Stimulated activated CD4-positive, alpha-beta T cell treated with anti-CD3 and anti-CD28 coated beads, Interleukin-1b, Interleukin-23, amount 100 ng/mL, for 4 hours (primary cell): ENCODE results near the gene ZNF619.
"Not testable (repeated sequence)": the region's sequence is repeated elsewhere in the genome, so short reads cannot be mapped to it uniquely, and the experiment has no call there.

ENCODE experiments used
- DNase-seq, 2 donors: peaks; one replicate each; pipeline ENCODE4 v3.0.0-alpha.2; 2020; ENCODE audit warnings: low read depth in 2 of 2

ZNF619 gene

DNA sequence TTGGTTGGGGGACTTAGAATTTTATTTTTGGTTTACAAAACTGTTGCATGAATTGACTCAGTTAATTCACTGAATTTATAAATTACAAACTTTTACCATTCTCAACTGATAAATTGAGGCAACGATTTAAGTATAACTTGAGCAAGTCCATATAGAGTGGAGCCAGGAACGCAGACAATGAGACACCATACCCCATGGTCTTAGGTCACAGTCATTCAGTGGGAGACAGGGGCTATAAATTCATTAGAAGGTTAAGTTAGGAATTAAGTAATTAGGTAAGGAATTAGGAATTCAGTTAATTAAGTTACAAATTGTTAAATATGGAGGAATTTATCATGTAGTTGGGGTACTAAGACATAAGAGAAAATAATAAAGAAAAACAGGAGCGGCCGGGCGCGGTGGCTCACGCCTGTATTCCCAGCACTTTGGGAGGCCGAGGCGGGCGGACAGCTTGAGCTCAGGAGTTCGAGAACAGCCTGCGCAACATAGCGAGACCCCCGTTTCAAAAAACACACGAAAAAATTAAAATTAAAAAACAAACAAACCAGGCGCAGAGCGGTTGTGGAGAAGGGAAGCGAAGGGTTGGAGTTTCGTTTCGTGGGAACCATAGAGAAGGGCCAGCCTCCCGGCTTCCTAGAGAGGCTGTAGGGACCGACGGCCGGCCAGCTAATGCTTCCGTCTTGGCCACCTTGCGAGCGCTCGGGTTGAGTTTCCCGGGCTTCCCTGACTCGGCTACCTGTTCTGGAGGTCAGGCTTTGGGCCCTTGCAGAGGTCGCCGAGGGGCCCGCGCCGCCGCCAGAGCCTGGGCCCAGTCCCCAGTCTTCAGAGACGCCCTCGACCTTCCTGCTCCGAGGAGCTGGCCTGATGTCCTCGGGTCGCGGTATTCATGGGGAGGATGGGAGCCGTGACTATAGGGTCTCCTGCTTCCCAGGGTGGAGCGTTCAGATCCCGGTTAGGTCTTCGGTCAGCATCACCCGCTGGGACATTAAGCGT is at the start of gene ZNF619:
Gene ZNF619 (plus strand): TSS at position 645 of the 993 bp plus-strand sequence. CDS start 858 bp downstream, outside the sequence.
- DNase-seq = peak; percentile 34 to 44

DNA sequence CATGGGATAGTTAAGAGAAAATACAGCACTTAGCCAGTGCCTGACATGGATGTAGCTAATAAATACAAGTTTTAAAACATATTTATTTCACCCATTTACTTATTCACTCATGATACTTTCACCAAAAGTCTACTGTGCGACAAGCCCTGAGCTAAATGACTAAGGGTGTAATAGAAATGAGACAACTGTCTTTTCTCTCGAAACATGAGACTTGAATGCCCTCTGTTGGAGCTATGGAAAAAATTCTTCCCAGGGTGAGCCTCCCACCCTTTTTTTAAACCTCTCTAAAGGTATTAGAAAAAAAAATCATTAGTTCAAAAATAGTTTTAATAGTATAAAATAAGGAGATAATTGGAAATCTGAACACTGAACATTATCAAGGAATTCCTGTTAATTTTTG is 44.1 kb upstream of the ZNF619 start:
- no peak for DNase-seq

DNA sequence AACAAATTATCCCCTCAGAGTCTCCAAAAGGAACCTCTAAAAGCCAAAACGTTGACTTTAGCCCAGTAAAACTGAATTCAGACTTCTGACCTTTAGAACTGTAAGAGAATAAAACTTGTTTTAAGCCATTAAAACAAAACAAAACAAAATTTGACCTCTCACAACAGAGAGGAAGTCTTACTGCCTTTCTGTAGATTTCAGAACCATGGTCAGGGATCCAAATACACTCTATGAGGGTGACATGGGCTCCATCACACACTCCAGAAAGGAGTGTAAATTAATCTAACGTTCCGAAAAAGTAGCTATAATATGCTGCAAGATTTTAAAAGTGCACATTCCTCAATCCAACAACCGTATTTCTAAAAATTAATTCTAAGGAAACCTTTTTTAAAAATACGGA is 39.0 kb upstream of the ZNF619 start:
- DNase-seq = no peak

DNA sequence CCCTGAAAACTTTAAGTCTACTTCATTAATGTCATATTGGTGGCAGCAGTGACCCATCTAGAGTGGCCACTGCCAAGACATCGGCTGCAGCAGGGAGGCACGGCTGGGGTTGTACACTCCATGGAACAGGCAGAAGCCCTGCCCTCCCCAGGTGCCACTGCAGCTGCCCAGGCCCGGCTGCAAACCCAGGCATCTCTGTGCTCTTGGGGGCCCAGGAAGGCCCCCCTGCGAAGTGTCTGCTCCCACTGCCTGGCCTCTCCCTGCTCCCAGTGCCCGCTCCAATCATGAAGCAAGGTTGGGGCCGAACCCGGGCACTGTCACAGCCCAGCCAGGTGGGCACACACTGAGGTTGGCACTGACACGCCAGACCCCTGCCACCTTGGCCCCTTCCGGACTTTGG is 31.9 kb upstream of the ZNF619 start:
- no peak for DNase-seq

GRCh38 chr3:40445880-40446279 is 31.0 kb upstream of the ZNF619 start:
- DNase-seq = no peak

DNA sequence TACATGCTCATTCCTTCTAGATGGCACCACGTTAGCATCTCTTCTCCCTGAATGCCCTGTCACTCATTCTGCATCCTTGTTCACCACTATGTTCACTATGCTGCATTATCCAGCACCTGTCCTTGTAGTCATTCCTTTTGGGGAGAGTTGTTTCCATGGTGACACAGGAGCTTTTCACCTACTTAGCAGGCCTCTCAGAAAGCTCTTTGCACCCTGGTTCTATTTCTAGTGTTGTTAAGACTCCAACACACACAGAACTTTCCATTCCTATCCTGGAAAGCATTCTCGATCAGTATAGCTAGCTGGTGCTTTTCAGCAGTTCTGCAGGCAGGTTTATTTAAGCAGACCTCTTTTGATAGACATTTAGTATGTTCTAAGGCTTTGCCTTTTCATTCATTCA is 26.5 kb upstream of the ZNF619 start:
- DNase-seq = no peak

DNA sequence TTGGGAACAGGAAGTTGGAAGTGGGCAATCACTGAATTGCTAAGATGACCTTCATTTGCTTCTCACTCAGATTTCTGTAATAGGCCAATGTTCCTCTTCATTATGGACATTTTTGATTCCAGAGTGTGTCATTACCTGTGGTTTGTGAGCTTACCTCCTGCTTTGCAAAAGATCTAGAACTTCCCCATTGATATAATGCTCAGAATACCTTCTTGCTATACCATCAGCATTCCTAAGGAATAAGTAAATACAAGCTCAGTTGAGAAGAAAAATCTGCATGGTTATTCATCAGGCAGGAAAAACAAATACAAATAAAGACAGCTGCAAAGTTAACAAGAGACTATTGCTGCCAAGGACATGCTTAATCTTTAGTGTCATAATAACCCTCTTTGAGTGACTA is 25.4 kb upstream of the ZNF619 start:
- no peak for DNase-seq

DNA sequence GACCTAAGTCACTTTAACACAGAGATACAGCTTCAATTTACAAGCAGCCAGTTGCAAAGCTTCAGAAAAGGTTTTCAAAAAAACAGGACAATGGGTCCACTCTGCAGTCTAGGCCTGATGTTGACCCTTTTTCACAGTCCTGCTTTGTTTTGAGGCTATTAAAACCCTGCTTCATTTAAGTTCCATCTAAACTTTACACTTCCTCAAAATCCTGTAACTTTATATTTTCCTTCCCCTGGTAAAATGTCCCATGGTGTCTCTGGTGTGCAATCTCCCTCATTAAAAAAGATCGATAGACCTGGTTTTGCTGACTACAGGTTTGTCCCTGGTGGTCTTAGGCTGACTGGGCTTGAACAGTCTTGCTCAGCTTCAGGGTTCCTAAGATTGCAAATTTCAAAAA is 24.9 kb upstream of the ZNF619 start:
- no peak for DNase-seq

GRCh38 chr3:40452562-40452875 is 24.4 kb upstream of the ZNF619 start:
- DNase-seq = no peak

GRCh38 chr3:40452876-40453730 is 23.8 kb upstream of the ZNF619 start:
- peak; percentile 85 to 90 for DNase-seq

DNA sequence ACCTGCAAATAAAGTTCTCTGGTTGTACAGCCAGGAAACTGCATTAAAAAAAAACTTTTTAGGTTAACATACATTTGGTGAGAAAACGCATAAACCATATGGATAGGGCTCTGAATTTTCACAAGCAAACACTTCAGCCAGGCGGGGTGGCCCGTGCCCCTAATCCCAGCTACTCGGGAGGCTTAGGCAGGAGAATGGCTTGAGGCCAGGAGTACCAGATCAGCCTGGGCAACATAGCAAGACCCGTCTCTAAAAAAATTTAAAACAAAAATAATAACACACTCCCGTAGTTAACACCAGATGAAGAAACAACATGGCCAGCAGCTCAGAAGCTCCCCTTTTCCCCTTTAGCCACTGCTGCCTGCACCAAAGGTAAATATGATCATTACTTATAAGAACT is 23.0 kb upstream of the ZNF619 start:
- DNase-seq = no peak

GRCh38 chr3:40455328-40455727 is 21.6 kb upstream of the ZNF619 start:
- no peak for DNase-seq

DNA sequence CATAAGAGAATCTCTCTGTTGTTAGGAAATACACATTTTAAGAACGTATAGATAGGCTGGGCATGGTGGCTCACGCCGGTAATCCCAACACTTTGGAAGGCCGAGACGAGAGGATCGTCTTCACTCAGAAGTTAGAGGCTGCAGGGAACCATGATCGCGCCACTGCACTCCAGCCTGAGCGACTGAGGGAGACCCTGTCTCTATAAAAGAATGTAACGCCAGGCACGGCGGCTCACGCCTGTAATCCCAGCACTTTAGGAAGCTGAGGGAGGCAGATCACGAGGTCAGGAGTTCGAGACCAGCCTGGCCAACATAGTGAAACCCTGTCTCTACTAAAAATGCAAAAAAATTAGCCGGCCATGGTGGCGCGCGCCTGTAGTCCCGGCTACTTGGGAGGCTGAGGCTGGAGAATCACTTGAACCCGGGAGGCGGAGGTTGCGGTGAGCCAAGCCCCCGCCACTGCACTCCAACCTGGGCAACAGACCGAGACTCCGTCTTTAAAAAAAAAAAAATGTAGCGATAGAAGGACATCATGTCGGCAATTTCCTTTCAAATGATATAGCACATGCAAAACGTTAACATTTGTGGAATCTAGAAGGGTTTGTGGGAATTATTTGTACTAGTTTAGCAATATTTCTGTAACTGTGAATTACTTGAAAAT is 20.5 kb upstream of the ZNF619 start:
- no peak for DNase-seq

DNA sequence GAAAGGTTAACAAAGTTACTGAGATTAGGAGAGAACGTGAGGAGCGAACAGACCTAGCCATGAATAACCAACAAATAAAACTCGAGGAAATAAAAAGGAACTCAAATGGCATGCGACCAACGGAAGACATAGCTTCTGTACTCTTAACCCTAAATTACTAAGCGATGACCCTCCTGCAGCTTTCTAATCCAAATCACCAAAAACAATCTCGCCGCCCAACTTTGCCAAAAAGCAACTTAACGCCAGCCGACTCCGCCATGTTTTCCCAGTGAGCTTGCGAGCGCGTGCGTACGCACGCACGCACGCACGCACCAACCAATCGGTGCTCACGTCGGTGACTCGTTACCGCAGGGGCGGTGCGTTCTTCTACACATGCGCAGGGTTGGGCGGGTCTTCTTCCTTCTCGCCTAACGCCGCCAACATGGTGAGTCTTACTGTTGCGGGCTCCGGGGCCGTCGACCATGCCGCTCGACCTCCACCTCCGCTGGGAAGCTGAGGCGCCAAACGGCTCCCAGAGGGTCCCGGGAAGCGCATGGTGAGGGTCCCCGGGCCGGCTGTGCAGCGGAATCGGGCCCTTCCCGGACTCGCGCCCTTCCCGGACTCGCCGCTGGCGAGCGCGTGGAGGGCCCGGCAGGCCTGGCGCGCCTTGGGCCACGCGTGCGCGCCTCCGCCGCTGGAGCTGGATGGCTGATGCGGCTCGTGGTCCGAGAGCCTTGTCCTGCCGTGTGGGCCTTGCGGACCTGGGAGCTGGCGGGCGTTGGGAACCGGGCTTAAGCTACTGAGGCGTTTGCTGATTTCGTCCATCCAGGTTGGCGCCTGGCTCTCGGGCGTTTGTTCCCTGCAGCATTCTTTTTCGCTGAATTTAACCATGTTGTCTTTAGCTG is 19.7 kb upstream of the ZNF619 start, which contains the start of gene RPL14:
Gene RPL14 (plus strand): TSS at position 400 of the 884 bp plus-strand sequence. CDS start 133 bp downstream, at position 533.
- DNase-seq = peak; percentile 88 to 90

- no peak for DNase-seq
Observed at GRCh38 chr3:40458473-40458872, 18.4 kb upstream of the ZNF619 start.

DNA sequence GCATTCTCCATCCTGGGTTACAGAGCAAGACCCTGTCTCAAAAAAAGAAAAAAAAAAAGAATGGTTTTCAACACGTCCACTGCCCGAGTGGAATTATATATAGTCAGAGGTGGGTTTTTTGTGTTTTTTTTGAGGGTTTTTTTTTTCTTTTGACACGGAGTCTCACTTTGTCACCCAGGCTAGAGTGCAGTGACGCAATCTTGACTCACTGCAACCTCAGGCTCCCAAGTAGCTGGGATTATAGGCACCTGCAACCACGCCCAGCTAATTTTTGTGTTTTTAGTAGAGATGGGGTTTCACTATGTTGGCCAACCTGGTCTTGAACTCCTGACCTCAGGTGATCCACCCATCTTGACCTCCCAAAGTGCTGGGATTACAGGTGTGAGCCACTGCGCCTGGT is 16.4 kb upstream of the ZNF619 start:
- DNase-seq = not testable (repeated sequence)

DNA sequence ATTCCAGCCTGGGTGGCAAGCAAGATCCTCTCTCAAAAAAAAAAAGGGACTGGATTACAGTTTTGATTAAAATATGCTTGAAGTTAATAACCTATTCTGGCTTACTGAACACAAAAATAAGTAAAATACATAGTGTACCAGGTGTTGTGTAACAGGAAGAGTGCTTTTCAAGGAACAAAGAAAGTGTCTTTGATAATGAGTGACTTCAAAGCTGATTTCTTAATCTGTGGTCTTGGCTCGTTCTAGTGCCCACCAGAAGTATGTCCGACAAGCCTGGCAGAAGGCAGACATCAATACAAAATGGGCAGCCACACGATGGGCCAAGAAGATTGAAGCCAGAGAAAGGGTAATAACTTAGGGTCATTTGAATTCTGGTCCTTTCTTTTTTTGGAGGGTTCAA is 15.8 kb upstream of the ZNF619 start:
- DNase-seq = no peak

- not testable (repeated sequence) for DNase-seq
Observed at GRCh38 chr3:40462838-40463237, 14.1 kb upstream of the ZNF619 start.

GRCh38 chr3:40463579-40463978 is 13.3 kb upstream of the ZNF619 start:
- no peak for DNase-seq

GRCh38 chr3:40464339-40465110 is 12.4 kb upstream of the ZNF619 start:
- no peak for DNase-seq
